ENCODE measurements around the gene OR2T11. TPM values are rescaled to one million over a fixed set of nuclear protein-coding genes. Genes with fewer than 3 reads are reported as not detected.

Gene OR2T11
- total RNA-seq, 1 experiment from 2014 or later: not detected

DNA sequence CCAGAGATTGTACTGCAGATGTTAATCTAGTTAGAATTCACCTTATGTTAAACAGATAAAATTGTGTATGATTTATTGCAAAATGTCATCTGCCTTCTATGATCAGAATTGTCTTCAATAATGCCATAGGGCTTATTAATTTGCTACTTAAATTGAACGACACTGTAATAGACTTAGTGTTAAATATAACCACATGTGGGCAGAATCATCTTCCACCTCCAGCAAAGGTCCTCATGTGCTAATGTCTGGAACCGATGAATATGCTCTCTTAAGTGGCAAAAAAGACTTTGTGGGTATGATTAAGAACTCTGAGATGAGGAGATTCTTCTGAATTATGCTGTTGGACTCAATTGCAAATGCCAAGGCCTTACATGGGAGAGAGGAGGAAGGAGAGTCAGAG lies 4.3 kb downstream of the OR2T11 start:
- CTCF ChIA-PET: no interaction called here
- H3K36me3 Mint-ChIP-seq: peaks cover 43% of the 10 kb centered on the region

DNA sequence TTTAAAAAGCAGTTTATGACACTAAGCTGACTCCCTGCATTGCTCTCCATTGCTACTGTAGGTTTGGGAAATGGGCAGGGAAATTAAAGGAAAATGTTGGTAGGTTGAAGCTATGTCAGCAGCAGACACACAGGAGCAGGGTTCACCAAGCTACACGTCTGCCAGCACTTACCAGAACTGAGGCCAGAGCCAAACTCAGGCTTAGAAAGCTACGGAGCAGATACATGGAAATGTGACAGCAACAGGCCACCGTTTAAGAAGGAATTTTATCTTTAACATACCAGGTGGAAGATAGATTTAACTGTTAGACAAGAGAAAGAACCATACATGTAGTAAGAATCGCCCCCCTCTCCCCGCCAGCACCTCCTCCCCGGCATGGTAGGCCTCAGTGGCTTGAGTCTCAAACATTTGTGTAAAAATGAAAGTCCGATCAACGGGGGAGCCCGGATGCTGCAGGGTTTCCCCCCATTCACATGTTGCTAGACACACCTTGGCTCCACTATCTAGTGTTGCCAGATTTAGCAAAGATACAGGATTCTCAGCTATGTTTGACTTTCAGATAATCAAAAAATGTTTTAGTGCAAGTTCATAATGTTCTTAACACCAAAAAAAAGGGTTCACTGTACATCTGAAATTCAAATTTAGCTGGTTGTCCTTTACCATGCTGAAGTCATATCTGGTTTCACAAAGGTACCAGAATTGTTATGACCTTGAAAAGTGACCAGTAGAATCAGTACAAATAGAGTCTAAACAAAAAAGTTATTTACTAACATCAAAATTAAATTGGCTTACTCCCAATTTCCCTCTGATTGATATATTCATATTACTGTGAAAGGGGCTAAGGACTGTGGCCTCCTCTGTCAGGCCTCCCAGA lies 6.7 kb downstream of the OR2T11 start:
- ATAC-seq: no peak
- peaks cover 1% of the 10 kb centered on the region for H3K9me3 Mint-ChIP-seq
- TF ChIP-seq, protein P1, sequence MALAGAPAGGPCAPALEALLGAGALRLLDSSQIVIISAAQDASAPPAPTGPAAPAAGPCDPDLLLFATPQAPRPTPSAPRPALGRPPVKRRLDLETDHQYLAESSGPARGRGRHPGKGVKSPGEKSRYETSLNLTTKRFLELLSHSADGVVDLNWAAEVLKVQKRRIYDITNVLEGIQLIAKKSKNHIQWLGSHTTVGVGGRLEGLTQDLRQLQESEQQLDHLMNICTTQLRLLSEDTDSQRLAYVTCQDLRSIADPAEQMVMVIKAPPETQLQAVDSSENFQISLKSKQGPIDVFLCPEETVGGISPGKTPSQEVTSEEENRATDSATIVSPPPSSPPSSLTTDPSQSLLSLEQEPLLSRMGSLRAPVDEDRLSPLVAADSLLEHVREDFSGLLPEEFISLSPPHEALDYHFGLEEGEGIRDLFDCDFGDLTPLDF (CRISPR knock-in tag; IDR thresholded peaks at IDR 0.05): no peak
- TF ChIP-seq KAT7 (CRISPR knock-in tag; IDR thresholded peaks at IDR 0.05; ENCODE audit: borderline replicate concordance) (no peak), ESRRA (CRISPR knock-in tag; IDR thresholded peaks at IDR 0.05; ENCODE audit: borderline replicate concordance) (no peak), FOXJ3 (CRISPR knock-in tag; IDR thresholded peaks at IDR 0.05; ENCODE audit: borderline replicate concordance) (no peak), TEAD4 (CRISPR knock-in tag; IDR thresholded peaks at IDR 0.05) (no peak), SMAD4 (CRISPR knock-in tag; IDR thresholded peaks at IDR 0.05) (no peak), RELA (CRISPR knock-in tag; IDR thresholded peaks at IDR 0.05; ENCODE audit: borderline replicate concordance) (no peak), OVOL2 (CRISPR knock-in tag; IDR thresholded peaks at IDR 0.05; ENCODE audit: borderline replicate concordance) (no peak), ZNF671 (CRISPR knock-in tag; IDR thresholded peaks at IDR 0.05) (no peak)
- TF ChIP-seq, protein P2, sequence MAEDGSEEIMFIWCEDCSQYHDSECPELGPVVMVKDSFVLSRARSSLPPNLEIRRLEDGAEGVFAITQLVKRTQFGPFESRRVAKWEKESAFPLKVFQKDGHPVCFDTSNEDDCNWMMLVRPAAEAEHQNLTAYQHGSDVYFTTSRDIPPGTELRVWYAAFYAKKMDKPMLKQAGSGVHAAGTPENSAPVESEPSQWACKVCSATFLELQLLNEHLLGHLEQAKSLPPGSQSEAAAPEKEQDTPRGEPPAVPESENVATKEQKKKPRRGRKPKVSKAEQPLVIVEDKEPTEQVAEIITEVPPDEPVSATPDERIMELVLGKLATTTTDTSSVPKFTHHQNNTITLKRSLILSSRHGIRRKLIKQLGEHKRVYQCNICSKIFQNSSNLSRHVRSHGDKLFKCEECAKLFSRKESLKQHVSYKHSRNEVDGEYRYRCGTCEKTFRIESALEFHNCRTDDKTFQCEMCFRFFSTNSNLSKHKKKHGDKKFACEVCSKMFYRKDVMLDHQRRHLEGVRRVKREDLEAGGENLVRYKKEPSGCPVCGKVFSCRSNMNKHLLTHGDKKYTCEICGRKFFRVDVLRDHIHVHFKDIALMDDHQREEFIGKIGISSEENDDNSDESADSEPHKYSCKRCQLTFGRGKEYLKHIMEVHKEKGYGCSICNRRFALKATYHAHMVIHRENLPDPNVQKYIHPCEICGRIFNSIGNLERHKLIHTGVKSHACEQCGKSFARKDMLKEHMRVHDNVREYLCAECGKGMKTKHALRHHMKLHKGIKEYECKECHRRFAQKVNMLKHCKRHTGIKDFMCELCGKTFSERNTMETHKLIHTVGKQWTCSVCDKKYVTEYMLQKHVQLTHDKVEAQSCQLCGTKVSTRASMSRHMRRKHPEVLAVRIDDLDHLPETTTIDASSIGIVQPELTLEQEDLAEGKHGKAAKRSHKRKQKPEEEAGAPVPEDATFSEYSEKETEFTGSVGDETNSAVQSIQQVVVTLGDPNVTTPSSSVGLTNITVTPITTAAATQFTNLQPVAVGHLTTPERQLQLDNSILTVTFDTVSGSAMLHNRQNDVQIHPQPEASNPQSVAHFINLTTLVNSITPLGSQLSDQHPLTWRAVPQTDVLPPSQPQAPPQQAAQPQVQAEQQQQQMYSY (CRISPR knock-in tag; IDR thresholded peaks at IDR 0.05): no peak

More for the DNA sequence above, 4.3 kb downstream of the OR2T11 start:
- no peak overlapping the region for H3K27ac Mint-ChIP-seq
- H3K27me3 Mint-ChIP-seq (ENCODE audit: low read depth): peaks cover 13% of the 10 kb centered on the region
- TF ChIP-seq GTF2I (CRISPR knock-in tag; conservative IDR thresholded peaks at IDR 0.05) (no peak), NR1H2 (CRISPR knock-in tag; IDR thresholded peaks at IDR 0.05) (no peak), ZNF317 (CRISPR knock-in tag; IDR thresholded peaks at IDR 0.05; ENCODE audit: borderline replicate concordance, low read depth) (no peak), ZNF219 (CRISPR knock-in tag; IDR thresholded peaks at IDR 0.05; ENCODE audit: borderline replicate concordance) (no peak), ZNF416 (CRISPR knock-in tag; IDR thresholded peaks at IDR 0.05) (no peak)
- TF ChIP-seq, protein P3, sequence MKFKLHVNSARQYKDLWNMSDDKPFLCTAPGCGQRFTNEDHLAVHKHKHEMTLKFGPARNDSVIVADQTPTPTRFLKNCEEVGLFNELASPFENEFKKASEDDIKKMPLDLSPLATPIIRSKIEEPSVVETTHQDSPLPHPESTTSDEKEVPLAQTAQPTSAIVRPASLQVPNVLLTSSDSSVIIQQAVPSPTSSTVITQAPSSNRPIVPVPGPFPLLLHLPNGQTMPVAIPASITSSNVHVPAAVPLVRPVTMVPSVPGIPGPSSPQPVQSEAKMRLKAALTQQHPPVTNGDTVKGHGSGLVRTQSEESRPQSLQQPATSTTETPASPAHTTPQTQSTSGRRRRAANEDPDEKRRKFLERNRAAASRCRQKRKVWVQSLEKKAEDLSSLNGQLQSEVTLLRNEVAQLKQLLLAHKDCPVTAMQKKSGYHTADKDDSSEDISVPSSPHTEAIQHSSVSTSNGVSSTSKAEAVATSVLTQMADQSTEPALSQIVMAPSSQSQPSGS (CRISPR knock-in tag; IDR thresholded peaks at IDR 0.05; ENCODE audit: borderline replicate concordance, low read depth): no peak
- TF ChIP-seq, protein P4, sequence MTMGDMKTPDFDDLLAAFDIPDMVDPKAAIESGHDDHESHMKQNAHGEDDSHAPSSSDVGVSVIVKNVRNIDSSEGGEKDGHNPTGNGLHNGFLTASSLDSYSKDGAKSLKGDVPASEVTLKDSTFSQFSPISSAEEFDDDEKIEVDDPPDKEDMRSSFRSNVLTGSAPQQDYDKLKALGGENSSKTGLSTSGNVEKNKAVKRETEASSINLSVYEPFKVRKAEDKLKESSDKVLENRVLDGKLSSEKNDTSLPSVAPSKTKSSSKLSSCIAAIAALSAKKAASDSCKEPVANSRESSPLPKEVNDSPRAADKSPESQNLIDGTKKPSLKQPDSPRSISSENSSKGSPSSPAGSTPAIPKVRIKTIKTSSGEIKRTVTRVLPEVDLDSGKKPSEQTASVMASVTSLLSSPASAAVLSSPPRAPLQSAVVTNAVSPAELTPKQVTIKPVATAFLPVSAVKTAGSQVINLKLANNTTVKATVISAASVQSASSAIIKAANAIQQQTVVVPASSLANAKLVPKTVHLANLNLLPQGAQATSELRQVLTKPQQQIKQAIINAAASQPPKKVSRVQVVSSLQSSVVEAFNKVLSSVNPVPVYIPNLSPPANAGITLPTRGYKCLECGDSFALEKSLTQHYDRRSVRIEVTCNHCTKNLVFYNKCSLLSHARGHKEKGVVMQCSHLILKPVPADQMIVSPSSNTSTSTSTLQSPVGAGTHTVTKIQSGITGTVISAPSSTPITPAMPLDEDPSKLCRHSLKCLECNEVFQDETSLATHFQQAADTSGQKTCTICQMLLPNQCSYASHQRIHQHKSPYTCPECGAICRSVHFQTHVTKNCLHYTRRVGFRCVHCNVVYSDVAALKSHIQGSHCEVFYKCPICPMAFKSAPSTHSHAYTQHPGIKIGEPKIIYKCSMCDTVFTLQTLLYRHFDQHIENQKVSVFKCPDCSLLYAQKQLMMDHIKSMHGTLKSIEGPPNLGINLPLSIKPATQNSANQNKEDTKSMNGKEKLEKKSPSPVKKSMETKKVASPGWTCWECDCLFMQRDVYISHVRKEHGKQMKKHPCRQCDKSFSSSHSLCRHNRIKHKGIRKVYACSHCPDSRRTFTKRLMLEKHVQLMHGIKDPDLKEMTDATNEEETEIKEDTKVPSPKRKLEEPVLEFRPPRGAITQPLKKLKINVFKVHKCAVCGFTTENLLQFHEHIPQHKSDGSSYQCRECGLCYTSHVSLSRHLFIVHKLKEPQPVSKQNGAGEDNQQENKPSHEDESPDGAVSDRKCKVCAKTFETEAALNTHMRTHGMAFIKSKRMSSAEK (CRISPR knock-in tag; IDR thresholded peaks at IDR 0.05; ENCODE audit: borderline replicate concordance): no peak
- TF ChIP-seq, protein P2 (CRISPR knock-in tag; IDR thresholded peaks at IDR 0.05): no peak
- no peak for DNase-seq (ENCODE audit: low spot score)
- ATAC-seq: no peak
- no peaks in the 10 kb centered on the region for H3K4me1 Mint-ChIP-seq
- H3K4me3 Mint-ChIP-seq: no peak overlapping the region
- H3K9me3 Mint-ChIP-seq: peaks cover 8% of the 10 kb centered on the region
- POLR2A ChIA-PET: no interaction called here

More for the DNA sequence above, 6.7 kb downstream of the OR2T11 start:
- H3K4me3 Mint-ChIP-seq: no peak overlapping the region
- peaks cover 43% of the 10 kb centered on the region for H3K36me3 Mint-ChIP-seq
- no peak overlapping the region for H3K27ac Mint-ChIP-seq
- ChIA-PET CTCF (no interaction called here), POLR2A (no interaction called here)
- peaks cover 13% of the 10 kb centered on the region for H3K27me3 Mint-ChIP-seq (ENCODE audit: low read depth)
- H3K4me1 Mint-ChIP-seq: no peaks in the 10 kb centered on the region
- DNase-seq (ENCODE audit: low spot score): no peak

Data from WTC11 (cell line).